K562 (cell line): ENCODE results near the gene TSPYL4. TPM values are rescaled to one million over a fixed set of nuclear protein-coding genes. Genes with fewer than 3 reads are reported as not detected.

Experiments used
- ATAC-seq: fragments of 200-7000 bp; cut with Tn5 transposase; 3 replicates; pipeline ENCODE4 v1.9.1; 2020; ENCODE audit warnings: moderate library complexity
- BruUV-seq: library from RNA; stranded (reverse); fragments of 400-500 nt; replicated peaks from 2 replicates; lab custom pipeline; 2021; lab: Mats Ljungman, UMichigan
- CTCF ChIA-PET: fragments of 300-600 bp; formaldehyde crosslinking; extraction: SDS; loops from one replicate; lab custom pipeline; 2021; ENCODE audit warnings: low intra/inter-chr PET ratio; lab: Yijun Ruan, JAX
- POLR2A ChIA-PET: fragments of 300-600, 350-650 bp; sonication (Branson Sonifier 250); formaldehyde crosslinking; extraction: SDS; loops from one replicate; lab custom pipeline; 2021; ENCODE audit warnings: antibody characterized with exemption, inconsistent platforms; lab: Yijun Ruan, JAX
- DNase-seq, 4 experiments: peaks; one replicate each; pipeline versions ENCODE4 v3.0.0 to v3.0.0-alpha.2; 2011 to 2018; ENCODE audit warnings: low spot score in 3 of 4, mixed read lengths in 3 of 4; ENCODE audit errors: extremely low read depth in 1 of 4
- FAIRE-seq: peaks from 2 replicates; lab custom pipeline; 2011; peaks lifted over from hg19 to GRCh38; lab: Jason Lieb, UNC
- H2AFZ ChIP-seq: 2 replicates; pipeline ENCODE4 v1.6.0; 2011; ENCODE audit warnings: low read depth, low read length, control low read depth, inconsistent platforms
- H3K27ac ChIP-seq: fragments of 200-600 bp; 3 replicates; pipeline ENCODE4 v1.8.0; 2011; ENCODE audit warnings: low read depth, mild to moderate bottlenecking, control low read depth, inconsistent platforms, low read length, moderate library complexity, mixed read lengths; ENCODE audit errors: extremely low read depth
- H3K27me3 ChIP-seq, 2 experiments: fragments of 300-600 bp in 1 of 2; 2 replicates in 1 of 2; 3 replicates in 1 of 2; pipeline versions ENCODE4 v1.6.0 to v1.8.0; 2011; ENCODE audit warnings: inconsistent platforms in 2 of 2, low read length in 2 of 2, mild to moderate bottlenecking in 1 of 2, mixed read lengths in 1 of 2, moderate library complexity in 1 of 2; ENCODE audit not compliant: control insufficient read depth in 2 of 2, insufficient read depth in 2 of 2
- H3K36me3 ChIP-seq: fragments of 300-600 bp; 3 replicates; pipeline ENCODE4 v1.8.0; 2011; ENCODE audit warnings: mild to moderate bottlenecking, low read length, inconsistent platforms; ENCODE audit not compliant: control insufficient read depth, insufficient read depth
- H3K4me1 ChIP-seq, 2 experiments: fragments of 200-600 bp in 1 of 2; replicated peaks in 1 of 2; 2 replicates in 1 of 2; 3 replicates in 1 of 2; pipeline versions ENCODE4 v1.5.1 to v1.8.0; 2011; ENCODE audit warnings: inconsistent platforms in 2 of 2, low read length in 2 of 2, mild to moderate bottlenecking in 1 of 2, mixed read lengths in 1 of 2, moderate library complexity in 1 of 2; ENCODE audit not compliant: control insufficient read depth in 2 of 2, insufficient read depth in 2 of 2
- H3K4me2 ChIP-seq: 2 replicates; pipeline ENCODE4 v1.6.1; 2011; ENCODE audit warnings: low read length, control low read depth, inconsistent platforms, mixed read lengths; ENCODE audit not compliant: insufficient read depth
- H3K4me3 ChIP-seq: fragments of 200-600 bp; sonication (generic), shearing (Covaris generic); 2 replicates; pipeline ENCODE4 v1.5.1; 2016; ENCODE audit warnings: control low read depth, inconsistent platforms
- H3K79me2 ChIP-seq: fragments of 200-600 bp; 3 replicates; pipeline ENCODE4 v1.8.0; 2011; ENCODE audit warnings: low read length, inconsistent platforms; ENCODE audit not compliant: control insufficient read depth, insufficient read depth
- H3K9ac ChIP-seq, 2 experiments: 2 replicates each; pipeline versions ENCODE4 v1.6.0 to v1.6.1; 2011; ENCODE audit warnings: low read depth in 2 of 2, low read length in 2 of 2, control low read depth in 1 of 2, inconsistent platforms in 1 of 2, mild to moderate bottlenecking in 1 of 2, mixed read lengths in 1 of 2; ENCODE audit not compliant: insufficient read depth in 1 of 2
- H3K9me1 ChIP-seq: one replicate; pipeline ENCODE4 v1.6.0; 2011; ENCODE audit warnings: inconsistent platforms, mild to moderate bottlenecking, low read length, moderate library complexity; ENCODE audit not compliant: control insufficient read depth, insufficient read depth
- H3K9me3 ChIP-seq: replicated peaks from 2 replicates; pipeline ENCODE4 v1.5.1; 2011; ENCODE audit warnings: low read depth, low read length, inconsistent platforms; ENCODE audit not compliant: control insufficient read depth, insufficient read depth
- H4K20me1 ChIP-seq: replicated peaks from 2 replicates; pipeline ENCODE4 v1.6.1; 2011; ENCODE audit warnings: low read length, inconsistent platforms, mixed read lengths; ENCODE audit not compliant: control insufficient read depth, insufficient read depth
- CBX3 ChIP-seq, 2 experiments: IDR thresholded peaks; 1 replicate in 1 of 2; 2 replicates in 1 of 2; pipeline ENCODE4 v1.6.1; 2012; ENCODE audit warnings: inconsistent platforms in 2 of 2, low read length in 2 of 2, borderline replicate concordance in 1 of 2, control low read depth in 1 of 2
- CEBPZ ChIP-seq: fragments of 150-350 bp; IDR thresholded peaks from 2 replicates; pipeline ENCODE4 v1.6.1; 2014; ENCODE audit warnings: low read depth, mild to moderate bottlenecking, low read length, borderline replicate concordance
- FOSL1 ChIP-seq: fragments of 200-800 bp; sonication (Bioruptor generic); conservative IDR thresholded peaks from 2 replicates; pipeline ENCODE4 v1.6.1; 2016; ENCODE audit warnings: missing genetic modification characterization, missing compliant biosample characterization
- HNRNPUL1 ChIP-seq: fragments of 200-400 bp; formaldehyde crosslinking; IDR thresholded peaks from 2 replicates; pipeline ENCODE4 v1.6.1; 2017; ENCODE audit warnings: low read length
- KAT8 ChIP-seq: fragments of 450-650 bp; IDR thresholded peaks from 2 replicates; pipeline ENCODE4 v1.6.1; 2016; ENCODE audit warnings: low read depth, mild to moderate bottlenecking
- MXD1 ChIP-seq: fragments of 250-450 bp; sonication (Bioruptor Pico); IDR thresholded peaks from 2 replicates; pipeline ENCODE4 v1.8.0; 2021; ENCODE audit warnings: borderline replicate concordance, mild to moderate bottlenecking, moderate library complexity; ENCODE audit not compliant: poor library complexity, severe bottlenecking
- PATZ1 ChIP-seq: fragments of 250-450 bp; sonication (Bioruptor Pico); IDR thresholded peaks from 2 replicates; pipeline ENCODE4 v1.5.0; 2020; ENCODE audit warnings: mild to moderate bottlenecking, borderline replicate concordance
- SNAPC5 ChIP-seq: fragments of 250-450 bp; sonication (Bioruptor Pico); IDR thresholded peaks from 2 replicates; pipeline ENCODE4 v1.8.0; 2021; ENCODE audit warnings: moderate library complexity, mild to moderate bottlenecking, inconsistent platforms
- ZNF175 ChIP-seq: fragments of 200-800 bp; sonication (Bioruptor generic); IDR thresholded peaks from 2 replicates; pipeline ENCODE4 v1.6.1; 2016; ENCODE audit warnings: low read depth, mild to moderate bottlenecking, missing genetic modification characterization, missing compliant biosample characterization
- ZNF57 ChIP-seq: fragments of 450-650 bp; formaldehyde crosslinking; IDR thresholded peaks from 2 replicates; pipeline ENCODE4 v1.4.0; 2020; ENCODE audit warnings: mild to moderate bottlenecking, moderate library complexity
- WGBS: fragments of 100-300 bp; shearing (Covaris generic); methylation state at CpG from one replicate; pipeline ENCODE4 v1.1.6; 2016; ENCODE audit warnings: low coverage, mixed read lengths; ENCODE audit not compliant: insufficient coverage; ENCODE audit errors: missing lambda C conversion rate; 5-methylcytosine and 5-hydroxymethylcytosine counted together
- in situ Hi-C: fragments of 300-500 bp; cut with MboI; formaldehyde crosslinking; loops from 4 replicates; pipeline ENCODE4 v1.15.0; 2018; ENCODE audit warnings: inconsistent platforms, mixed read lengths
- intact Hi-C: fragments of 100-400 bp; cut with micrococcal nuclease; formaldehyde crosslinking; loops from 2 replicates; pipeline ENCODE4 v1.14.2; 2022
- polyA plus RNA-seq, 8 experiments: library from polyadenylated mRNA; depleted of rRNA in 4 of 8; stranded (reverse) in 5 of 8; unstranded in 3 of 8; fragments of >200 nt; fragmentation: Nextera tagmentation in 2 of 8; fragmentation: Illumina TruSeq in 1 of 8; extraction: Ambion mirVana in 2 of 8; extraction: Trizol in 1 of 8; gene quantifications; 2 replicates each; pipeline versions ENCODE4 v1.2.1 to v1.2.3, GENCODE V29; 2011 to 2014; ENCODE audit warnings: inconsistent platforms in 1 of 8, missing spikeins in 1 of 8
- total RNA-seq, 7 experiments: library from RNA; depleted of rRNA in 6 of 7; stranded (reverse); fragments of >200 nt in 6 of 7; fragmentation: Illumina TruSeq in 2 of 7; extraction: Trizol in 2 of 7; gene quantifications; 2 replicates each; pipeline versions ENCODE4 v1.2.1 to v1.2.3, GENCODE V29; 2011 to 2021; ENCODE audit warnings: low replicate concordance in 1 of 7

Gene TSPYL4
- total and polyA plus RNA-seq, 9 of the 15 experiments (the other 6 are each of a cell fraction or from before 2014, with no cell fraction given), result 0.69 to 18.0 (median 9.1) TPM

- Histone ChIP-seq H2AFZ (no peak overlapping the region), H3K4me2 (no peak overlapping the region), H3K9me3 (no peaks in the 10 kb centered on the region), H3K4me1 (peaks cover under 1 to 6% of the 10 kb centered on the region in 2 experiments; a peak in 1 of 5 replicates), H3K9me1 (no peaks in the 10 kb centered on the region), H3K27me3 (no peaks in the 10 kb centered on the region), H3K4me3 (no peak overlapping the region), H3K79me2 (peaks cover 22% of the 10 kb centered on the region), H3K36me3 (peaks cover 14% of the 10 kb centered on the region; the same call in 2 of the 3 replicates), H3K27ac (no peak overlapping the region), H3K9ac (no peak overlapping the region), H4K20me1 (0 out of 2 replicates have a peak, but pooled peaks cover 4% of the 10 kb centered on the region)
- no TSS peak for BruUV-seq
- ATAC-seq, result no peak
- DNase-seq, result no peak
- FAIRE-seq, result no peak
- TF ChIP-seq HNRNPUL1 (no peak), CBX3 (IDR thresholded peaks at IDR 0.05; ENCODE audit: borderline replicate concordance in 1 of 2, low read length in 2 of 2) (no peak), ZNF175 (no peak), KAT8 (no peak), PATZ1 (no peak), FOSL1 (tag) (no peak), SNAPC5 (CRISPR knock-in tag) (no peak), CEBPZ (no peak), MXD1 (CRISPR knock-in tag) (no peak), ZNF57 (CRISPR knock-in tag) (no peak)
- ChIA-PET CTCF (no interaction called here), POLR2A (interaction anchor here (0.7 to 3.8 kb wide), 2 partner anchors 9 to 180 kb away, joined by 3 to 27 read pairs; partner anchors contain the start of gene TSPYL1)
- intact Hi-C loops (no loop called here), in situ Hi-C loops (no loop called here)
- WGBS, result 45% methylated on average over 2 of the region's 2 CpGs
Measured at GRCh38 chr6:116271149-116271708, 17.4 kb upstream of the TSPYL4 start.
